SK-N-SH (cell line): ENCODE results near the gene PTPRK. TPM values are rescaled to one million over a fixed set of nuclear protein-coding genes. Genes with fewer than 3 reads are reported as not detected.

ENCODE experiments used
- CTCF ChIA-PET: fragments of 300-600, 350-600 bp; formaldehyde crosslinking; extraction: SDS; loops from one replicate; lab custom pipeline; 2021; lab: Yijun Ruan, JAX
- POLR2A ChIA-PET: fragments of 350-600 bp; sonication (Branson Sonifier 250); formaldehyde crosslinking; extraction: SDS; loops from one replicate; lab custom pipeline; 2020; ENCODE audit warnings: antibody characterized with exemption, inconsistent platforms; lab: Yijun Ruan, JAX
- DNase-seq: peaks from one replicate; pipeline ENCODE4 v3.0.0; 2012
- H2AFZ ChIP-seq: fragments of 200-600 bp; sonication (generic); 2 replicates; pipeline ENCODE4 v1.8.1; 2016; ENCODE audit warnings: antibody characterized with exemption, mild to moderate bottlenecking, low read depth
- H3F3A ChIP-seq: fragments of 200-600 bp; sonication (generic); replicated peaks from 2 replicates; pipeline ENCODE3; 2016; ENCODE audit warnings: antibody characterized with exemption, mild to moderate bottlenecking; ENCODE audit not compliant: insufficient read depth
- H3K27ac ChIP-seq, 2 experiments: fragments of 200-500 bp in 1 of 2; fragments of 200-600 bp in 1 of 2; sonication (Bioruptor generic) in 1 of 2; sonication (generic), shearing (Covaris generic) in 1 of 2; 2 replicates each; pipeline versions ENCODE4 v1.5.1 to v1.6.1; 2014 to 2016; ENCODE audit warnings: low read depth in 2 of 2, inconsistent platforms in 1 of 2, low read length in 1 of 2, mild to moderate bottlenecking in 1 of 2, mixed read lengths in 1 of 2
- H3K27me3 ChIP-seq: fragments of 200-600 bp; sonication (generic), shearing (Covaris generic); 2 replicates; pipeline ENCODE4 v1.6.1; 2016; ENCODE audit warnings: mixed run types; ENCODE audit not compliant: insufficient read depth
- H3K36me3 ChIP-seq, 2 experiments: fragments of 200-500 bp in 1 of 2; fragments of 200-600 bp in 1 of 2; sonication (Bioruptor generic) in 1 of 2; sonication (generic) in 1 of 2; replicated peaks in 1 of 2; 2 replicates each; pipeline versions ENCODE3 to v1.5.1; 2014 to 2016; ENCODE audit warnings: low read length in 1 of 2, mild to moderate bottlenecking in 1 of 2; ENCODE audit not compliant: insufficient read depth in 2 of 2, control insufficient read depth in 1 of 2
- H3K4me1 ChIP-seq, 2 experiments: fragments of 200-500 bp in 1 of 2; fragments of 200-600 bp in 1 of 2; sonication (Bioruptor generic) in 1 of 2; sonication (generic), shearing (Covaris generic) in 1 of 2; 2 replicates each; pipeline versions ENCODE4 v1.5.1 to v1.6.1; 2014 to 2016; ENCODE audit warnings: low read depth in 1 of 2, low read length in 1 of 2, mixed run types in 1 of 2; ENCODE audit not compliant: insufficient read depth in 2 of 2, control insufficient read depth in 1 of 2
- H3K4me2 ChIP-seq: fragments of 200-600 bp; sonication (generic), shearing (Covaris generic); 2 replicates; pipeline ENCODE4 v1.6.1; 2017; ENCODE audit warnings: mixed run types
- H3K4me3 ChIP-seq, 2 experiments: fragments of 200-500 bp in 1 of 2; fragments of 200-600 bp in 1 of 2; sonication (Bioruptor generic) in 1 of 2; sonication (generic), shearing (Covaris generic) in 1 of 2; 2 replicates each; pipeline versions ENCODE4 v1.5.1 to v1.8.1; 2014 to 2016; ENCODE audit warnings: low read depth in 2 of 2, inconsistent platforms in 1 of 2, low read length in 1 of 2, mild to moderate bottlenecking in 1 of 2, mixed read lengths in 1 of 2, moderate library complexity in 1 of 2
- H3K79me2 ChIP-seq: fragments of 200-600 bp; sonication (generic); 2 replicates; pipeline ENCODE4 v1.8.1; 2017; ENCODE audit warnings: mild to moderate bottlenecking; ENCODE audit not compliant: insufficient read depth
- H3K9ac ChIP-seq: fragments of 200-600 bp; sonication (generic); 2 replicates; pipeline ENCODE4 v1.6.1; 2017; ENCODE audit warnings: mixed run types
- H3K9me2 ChIP-seq: fragments of 200-600 bp; sonication (generic); 2 replicates; pipeline ENCODE4 v1.6.1; 2017; ENCODE audit warnings: mixed run types
- H3K9me3 ChIP-seq: fragments of 200-600 bp; sonication (generic); 2 replicates; pipeline ENCODE4 v1.6.1; 2017; ENCODE audit warnings: mixed run types, mild to moderate bottlenecking, moderate library complexity
- H4K20me1 ChIP-seq: fragments of 200-600 bp; sonication (generic); 2 replicates; pipeline ENCODE4 v1.6.1; 2017; ENCODE audit warnings: mild to moderate bottlenecking, mixed run types; ENCODE audit not compliant: insufficient read depth
- CHD2 ChIP-seq: fragments of 150-350 bp; IDR thresholded peaks from 2 replicates; pipeline ENCODE4 v1.6.1; 2018; ENCODE audit warnings: low read length; ENCODE audit not compliant: partially characterized antibody
- ELF1 ChIP-seq: IDR thresholded peaks from 2 replicates; pipeline ENCODE4 v1.4.0; 2012
- EP300 ChIP-seq, 2 experiments: IDR thresholded peaks; 2 replicates each; pipeline versions ENCODE4 v1.4.0 to v1.6.1; 2012; ENCODE audit warnings: borderline replicate concordance in 1 of 2, low read depth in 1 of 2, low read length in 1 of 2
- FOXJ3 ChIP-seq: sonication (generic); formaldehyde crosslinking; IDR thresholded peaks from 2 replicates; pipeline ENCODE4 v1.5.1; 2020; ENCODE audit warnings: mild to moderate bottlenecking, missing genetic modification reagents
- FOXM1 ChIP-seq: IDR thresholded peaks from 2 replicates; pipeline ENCODE4 v1.4.0; 2012; ENCODE audit warnings: low read depth, mild to moderate bottlenecking
- GABPA ChIP-seq: IDR thresholded peaks from 2 replicates; pipeline ENCODE4 v1.4.0; 2012; ENCODE audit warnings: low read depth, mild to moderate bottlenecking
- JUND ChIP-seq: IDR thresholded peaks from 2 replicates; pipeline ENCODE4 v1.4.0; 2012
- RCOR1 ChIP-seq: fragments of 150-350 bp; IDR thresholded peaks from 2 replicates; pipeline ENCODE4 v1.6.1; 2017; ENCODE audit warnings: antibody characterized with exemption, low read length
- RXRA ChIP-seq: IDR thresholded peaks from 2 replicates; pipeline ENCODE4 v1.4.0; 2012; ENCODE audit warnings: low read depth, mild to moderate bottlenecking, borderline replicate concordance
- SIN3A ChIP-seq: IDR thresholded peaks from 2 replicates; pipeline ENCODE4 v1.6.1; 2012; ENCODE audit warnings: low read depth, mild to moderate bottlenecking, low read length, moderate library complexity, borderline replicate concordance
- SMC3 ChIP-seq: IDR thresholded peaks from 2 replicates; pipeline ENCODE4 v1.6.1; 2012; ENCODE audit warnings: low read depth, low read length, improper control_type of control experiment
- TCF12 ChIP-seq: IDR thresholded peaks from 2 replicates; pipeline ENCODE4 v1.4.0; 2012
- TEAD4 ChIP-seq: IDR thresholded peaks from 2 replicates; pipeline ENCODE4 v1.4.0; 2012; ENCODE audit warnings: mild to moderate bottlenecking, borderline replicate concordance; ENCODE audit not compliant: insufficient read depth
- USF1 ChIP-seq: IDR thresholded peaks from 2 replicates; pipeline ENCODE4 v1.4.0; 2012; ENCODE audit warnings: low read depth, borderline replicate concordance
- WGBS: methylation state at CpG from one replicate; pipeline ENCODE4 v1.1.6; 2017; ENCODE audit warnings: low lambda C conversion rate; 5-methylcytosine and 5-hydroxymethylcytosine counted together
- polyA plus RNA-seq, 3 experiments: library from polyadenylated mRNA; depleted of rRNA; stranded (reverse); fragments of >200 nt; gene quantifications; 2 replicates each; pipeline ENCODE4 v1.2.3, GENCODE V29; 2012
- TF ChIP-seq, protein P1 (sequence below): IDR thresholded peaks from 2 replicates; pipeline ENCODE4 v1.4.0; 2012; ENCODE audit warnings: low read depth, borderline replicate concordance

Gene PTPRK
- polyA plus RNA-seq, 1 of the 3 experiments (the other 2 are of a cell fraction), result 9.5 TPM

- TF ChIP-seq ELF1 (no peak), GABPA (no peak), SMC3 (no peak), RXRA (no peak), FOXJ3 (CRISPR knock-in tag) (no peak)
- TF ChIP-seq, protein P1, sequence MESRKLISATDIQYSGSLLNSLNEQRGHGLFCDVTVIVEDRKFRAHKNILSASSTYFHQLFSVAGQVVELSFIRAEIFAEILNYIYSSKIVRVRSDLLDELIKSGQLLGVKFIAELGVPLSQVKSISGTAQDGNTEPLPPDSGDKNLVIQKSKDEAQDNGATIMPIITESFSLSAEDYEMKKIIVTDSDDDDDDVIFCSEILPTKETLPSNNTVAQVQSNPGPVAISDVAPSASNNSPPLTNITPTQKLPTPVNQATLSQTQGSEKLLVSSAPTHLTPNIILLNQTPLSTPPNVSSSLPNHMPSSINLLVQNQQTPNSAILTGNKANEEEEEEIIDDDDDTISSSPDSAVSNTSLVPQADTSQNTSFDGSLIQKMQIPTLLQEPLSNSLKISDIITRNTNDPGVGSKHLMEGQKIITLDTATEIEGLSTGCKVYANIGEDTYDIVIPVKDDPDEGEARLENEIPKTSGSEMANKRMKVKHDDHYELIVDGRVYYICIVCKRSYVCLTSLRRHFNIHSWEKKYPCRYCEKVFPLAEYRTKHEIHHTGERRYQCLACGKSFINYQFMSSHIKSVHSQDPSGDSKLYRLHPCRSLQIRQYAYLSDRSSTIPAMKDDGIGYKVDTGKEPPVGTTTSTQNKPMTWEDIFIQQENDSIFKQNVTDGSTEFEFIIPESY, result no peak
Measured at GRCh38 chr6:128238225-128238624, 282.2 kb downstream of the PTPRK start (continued).

DNA sequence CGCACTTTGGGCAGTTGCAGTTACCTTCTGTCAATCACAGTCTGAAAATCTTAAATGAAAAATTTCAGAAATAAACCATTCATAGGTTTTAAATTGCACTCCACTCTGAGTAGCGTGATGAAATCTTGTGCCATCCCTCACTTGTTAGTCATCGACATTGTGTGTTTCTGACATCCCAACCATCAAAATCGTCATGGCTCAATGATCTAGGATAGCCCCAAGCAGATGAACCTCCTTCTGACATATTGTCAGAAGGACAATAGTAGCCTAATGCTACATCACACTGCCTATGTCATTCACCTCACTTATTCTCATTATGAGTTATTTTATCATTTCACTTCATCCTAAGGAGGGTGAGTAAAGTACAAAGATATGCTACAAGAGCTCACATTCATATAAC, 284.8 kb downstream of the PTPRK start:
- no peak overlapping the region for H3K4me2 ChIP-seq
- WGBS, result 86% methylated on average over 4 of the region's 4 CpGs
- H3K4me3 ChIP-seq, result no peak overlapping the region
- no peak for DNase-seq
- CTCF ChIA-PET, result no interaction called here
- no peak overlapping the region for H3K9ac ChIP-seq
- no peaks in the 10 kb centered on the region for H3K4me1 ChIP-seq
- no peaks in the 10 kb centered on the region for H3K27me3 ChIP-seq
- H3K27ac ChIP-seq, result no peak overlapping the region
- no peaks in the 10 kb centered on the region for H4K20me1 ChIP-seq
- peaks cover 0 to 5% of the 10 kb centered on the region in 2 experiments for H3K36me3 ChIP-seq
- no peaks in the 10 kb centered on the region for H3K79me2 ChIP-seq
- no peaks in the 10 kb centered on the region for H3F3A ChIP-seq
- POLR2A ChIA-PET, result no interaction called here
- H2AFZ ChIP-seq, result no peak overlapping the region
- no peaks in the 10 kb centered on the region for H3K9me3 ChIP-seq
- H3K9me2 ChIP-seq, result no peaks in the 10 kb centered on the region
- TF ChIP-seq FOXJ3 (CRISPR knock-in tag) (no peak), TCF12 (no peak), RCOR1 (no peak), USF1 (no peak), SMC3 (no peak), EP300 (IDR thresholded peaks at IDR 0.05; ENCODE audit: borderline replicate concordance in 1 of 2, low read depth in 1 of 2, low read length in 1 of 2) (no peak), FOXM1 (no peak), JUND (no peak), SIN3A (no peak), TEAD4 (no peak), CHD2 (no peak)
- TF ChIP-seq, protein P1, result no peak
